H54 (cell line): ENCODE results near the gene DTNBP1.

Experiments used
- DNase-seq: peaks from one replicate; pipeline ENCODE4 v3.0.0; 2011; ENCODE audit warnings: low spot score, mixed read lengths; ENCODE audit not compliant: insufficient read length
- FAIRE-seq: peaks from 3 replicates; lab custom pipeline; 2011; peaks lifted over from hg19 to GRCh38; lab: Jason Lieb, UNC
- POLR2A ChIP-seq: IDR thresholded peaks from 2 replicates; pipeline ENCODE4 v1.6.1; 2011; ENCODE audit warnings: low read depth, mild to moderate bottlenecking, low read length

Gene DTNBP1

DNA sequence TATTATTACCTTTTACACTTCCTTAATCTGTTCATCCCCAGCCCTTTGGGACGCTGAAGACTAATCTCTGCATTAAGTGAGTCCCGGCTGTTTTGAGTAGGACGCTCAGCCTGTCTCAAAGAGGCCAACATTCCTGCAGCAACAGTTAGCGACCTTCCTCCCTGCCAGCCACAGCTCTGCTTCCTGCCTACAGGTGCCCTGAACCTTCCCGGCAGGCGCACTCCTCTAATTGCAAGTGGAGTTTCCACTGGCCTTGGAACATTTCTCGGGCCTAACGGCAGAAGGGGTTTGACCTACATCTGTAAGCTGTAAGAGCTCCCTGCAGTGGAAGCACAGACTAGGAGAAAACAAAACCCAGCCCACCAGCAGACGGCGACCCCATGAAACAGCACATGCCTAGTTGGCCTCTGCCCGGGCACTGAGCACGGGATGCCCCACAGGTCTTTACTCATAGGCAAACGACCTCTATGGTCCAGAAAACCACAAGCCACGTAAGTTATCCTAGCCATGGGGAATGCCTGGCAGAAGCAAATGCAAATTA is 137.9 kb downstream of the DTNBP1 start:
- no peak for TF ChIP-seq POLR2A
- FAIRE-seq (no peak), DNase-seq (no peak)

GRCh38 chr6:15523679-15524630 is 138.9 kb downstream of the DTNBP1 start:
- FAIRE-seq (no peak), DNase-seq (no peak)
- no peak for TF ChIP-seq POLR2A

DNA sequence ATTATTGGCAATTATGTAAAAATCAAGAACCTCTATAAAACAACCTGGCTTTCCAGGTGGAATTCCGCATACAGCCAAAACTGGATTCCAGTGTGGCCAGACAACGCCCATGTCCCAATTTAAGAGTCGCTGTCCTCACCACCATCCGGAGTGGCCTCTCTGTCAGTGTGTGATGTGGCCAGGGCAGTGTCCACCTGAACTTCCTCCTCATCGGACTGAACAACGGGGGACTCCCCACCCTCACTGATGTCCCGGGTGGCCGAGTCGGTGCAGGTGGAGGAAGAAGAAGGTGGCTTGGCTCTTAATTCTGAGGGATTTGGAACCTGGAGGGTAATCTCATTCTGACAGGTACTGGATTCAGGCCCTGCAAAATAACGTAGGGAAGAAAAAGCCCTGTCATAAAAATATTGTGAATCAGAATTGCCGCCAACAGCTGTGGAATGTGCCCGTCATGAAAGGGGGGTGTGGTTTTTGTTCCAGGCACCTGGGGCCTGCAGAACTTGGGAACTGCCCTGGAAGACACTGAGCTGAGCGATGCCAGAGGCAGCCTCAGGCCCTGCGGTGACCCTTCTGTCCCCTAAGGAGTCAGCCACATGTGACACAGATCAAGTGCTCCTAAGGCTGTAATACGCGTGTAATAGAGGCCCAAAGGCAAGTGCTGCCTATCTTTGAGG is 139.8 kb downstream of the DTNBP1 start:
- no peak for TF ChIP-seq POLR2A
- FAIRE-seq: no peak
- DNase-seq: no peak

- DNase-seq (no peak), FAIRE-seq (no peak)
- no peak for TF ChIP-seq POLR2A
These were observed 140.4 kb downstream of the DTNBP1 start for GRCh38 chr6:15522427-15522826.

- TF ChIP-seq POLR2A: no peak
- no peak for DNase-seq
- no peak for FAIRE-seq
These were observed 140.8 kb downstream of the DTNBP1 start for GRCh38 chr6:15522026-15522425.

DNA sequence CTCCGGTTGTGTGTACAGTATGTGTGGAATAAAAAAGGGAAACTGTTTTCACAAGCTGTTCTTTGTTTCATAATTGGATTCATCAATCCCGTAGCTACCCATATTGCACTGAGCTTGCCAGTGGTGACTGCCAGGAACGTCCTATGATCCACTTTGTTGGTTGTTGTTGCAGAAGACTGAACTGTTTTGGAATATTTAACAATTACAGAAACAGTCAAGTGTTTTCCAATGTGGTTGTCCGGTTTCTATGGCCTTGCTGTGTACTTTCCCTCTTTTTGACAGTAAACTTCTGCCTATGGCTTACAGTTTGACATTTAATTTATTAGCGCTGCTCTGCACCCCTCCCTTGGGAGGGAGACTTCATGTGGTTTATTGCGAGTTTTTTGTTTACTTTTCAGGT is 141.2 kb downstream of the DTNBP1 start:
- FAIRE-seq: no peak
- TF ChIP-seq POLR2A: no peak
- no peak for DNase-seq

DNA sequence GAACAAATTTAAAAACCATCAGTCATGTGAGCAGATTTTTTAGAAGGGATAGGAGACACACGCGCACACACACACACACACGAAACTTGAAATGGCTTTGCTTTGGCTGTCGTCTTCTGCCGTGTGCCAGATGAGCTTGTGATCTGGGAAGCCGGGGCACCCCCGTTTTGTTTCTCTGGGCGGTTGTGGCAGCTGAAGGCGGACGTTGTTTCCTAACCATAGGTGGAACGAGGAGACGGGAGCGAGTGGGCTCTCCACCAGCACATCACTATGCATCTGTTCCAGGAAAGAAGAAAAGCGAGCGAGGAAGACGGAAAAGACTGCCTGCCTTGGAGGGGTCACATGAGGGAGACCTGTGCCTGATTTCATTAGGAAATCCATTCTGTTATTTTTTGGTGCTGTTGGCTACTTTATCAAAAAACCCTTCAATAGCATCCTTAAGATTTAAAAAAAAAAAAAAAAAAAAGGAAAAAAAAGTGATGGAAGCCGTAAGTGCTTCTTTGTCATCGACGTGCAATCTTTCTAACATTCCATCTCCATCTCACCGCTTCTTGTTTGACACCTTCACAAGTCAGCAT is 142.1 kb downstream of the DTNBP1 start:
- FAIRE-seq (no peak), DNase-seq (no peak)

GRCh38 chr6:15519681-15520080 is 143.1 kb downstream of the DTNBP1 start:
- TF ChIP-seq POLR2A: no peak
- FAIRE-seq (no peak), DNase-seq (no peak)

More for the DNA sequence above, 142.1 kb downstream of the DTNBP1 start:
- no peak for TF ChIP-seq POLR2A

DNA sequence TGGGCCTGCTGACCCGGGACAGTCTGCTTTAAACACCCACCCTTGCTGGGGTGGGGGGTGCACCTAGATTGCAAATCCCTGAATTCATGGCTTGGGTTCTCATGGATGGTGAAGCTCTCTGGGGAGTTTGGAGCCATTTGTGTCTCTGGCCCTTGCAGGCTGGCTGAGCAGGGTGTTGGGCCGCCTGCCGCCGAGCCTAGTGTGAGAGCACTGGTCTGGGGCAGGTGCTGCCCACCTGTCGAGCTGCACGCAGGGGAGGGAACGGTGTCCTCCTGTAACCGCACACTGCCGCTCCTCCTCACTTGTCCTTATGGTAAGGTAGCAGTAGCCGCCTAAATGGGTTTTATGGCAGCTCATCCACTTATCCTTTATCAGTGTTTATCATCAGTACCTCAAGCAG is 143.9 kb downstream of the DTNBP1 start:
- DNase-seq: no peak
- no peak for FAIRE-seq
- no peak for TF ChIP-seq POLR2A

- no peak for FAIRE-seq
- DNase-seq: no peak
- no peak for TF ChIP-seq POLR2A
These were observed 144.8 kb downstream of the DTNBP1 start for GRCh38 chr6:15518057-15518456.

- no peak for TF ChIP-seq POLR2A
- FAIRE-seq (no peak), DNase-seq (no peak)
These were observed 145.2 kb downstream of the DTNBP1 start for GRCh38 chr6:15517600-15517999.

DNA sequence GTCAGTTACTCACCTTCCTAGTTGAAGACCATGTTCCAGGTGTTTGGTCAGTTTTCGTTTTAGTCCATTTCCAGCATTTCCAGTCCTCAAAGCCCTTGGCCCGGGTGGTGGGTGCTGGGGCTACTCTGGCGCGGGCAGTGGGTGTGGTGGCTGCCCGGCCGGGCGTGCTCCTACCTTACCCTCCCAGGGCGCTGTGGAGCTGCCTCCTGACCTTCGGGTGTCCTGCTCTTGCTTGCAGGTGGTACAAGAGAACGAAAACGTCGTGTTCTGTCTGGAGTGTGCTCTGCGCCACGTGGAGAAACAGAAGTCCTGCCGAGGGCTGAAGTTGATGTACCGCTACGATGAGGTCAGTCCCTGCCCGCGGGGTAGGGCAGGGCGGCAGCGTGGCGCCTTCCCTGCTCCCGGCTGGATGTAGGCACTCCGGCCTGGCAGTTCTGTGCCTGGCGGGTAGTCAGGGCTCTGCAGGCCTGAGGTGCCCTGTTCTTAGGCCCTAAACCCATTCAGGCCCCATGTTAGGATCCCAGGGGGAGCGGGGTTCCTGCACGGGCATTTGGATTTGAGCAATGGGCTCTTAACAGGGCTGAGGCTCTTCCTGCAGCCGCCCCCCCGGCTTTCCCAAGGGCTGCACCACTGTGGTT is 145.8 kb downstream of the DTNBP1 start:
- no peak for TF ChIP-seq POLR2A
- no peak for FAIRE-seq

DNA sequence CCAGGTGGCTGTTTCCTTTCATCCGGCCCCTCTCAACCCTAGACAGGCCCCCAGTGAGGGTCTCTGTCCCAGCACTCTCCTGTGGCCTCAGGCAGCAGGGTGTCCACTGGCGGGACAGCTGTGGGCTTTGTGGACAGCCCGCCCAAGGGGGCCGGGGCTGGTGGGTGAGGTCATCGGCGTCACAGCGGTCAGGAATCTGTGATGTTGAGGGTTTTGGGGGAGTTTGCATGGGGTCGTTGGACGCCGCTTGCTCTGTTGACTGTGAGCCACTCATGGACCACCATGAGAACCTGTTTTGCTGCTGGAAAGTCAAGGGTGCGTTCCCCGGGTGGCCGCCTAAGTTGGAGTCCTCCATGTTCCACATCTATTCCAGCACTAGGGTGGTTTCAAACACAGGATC is 146.4 kb downstream of the DTNBP1 start:
- no peak for TF ChIP-seq POLR2A
- no peak for FAIRE-seq

More for the DNA sequence above, 145.8 kb downstream of the DTNBP1 start:
- DNase-seq: no peak

More for the DNA sequence above, 146.4 kb downstream of the DTNBP1 start:
- DNase-seq: no peak
